Renal cortex interstitium (tissue), 11 donors: ENCODE measurements around the gene ZNF273. TPM values are rescaled to one million over a fixed set of nuclear protein-coding genes. Genes with fewer than 3 reads are reported as not detected.
"Not testable (repeated sequence)": the region's sequence is repeated elsewhere in the genome, so short reads cannot be mapped to it uniquely, and the experiment has no call there.

Source experiments
- DNase-seq, 11 donors: peaks; one replicate each; pipeline ENCODE4 v3.0.0-alpha.2; 2013; ENCODE audit warnings: low read depth in 9 of 11, low spot score in 4 of 11; ENCODE audit errors: extremely low read depth in 1 of 11
- polyA plus RNA-seq, 3 donors: library from polyadenylated mRNA; unstranded; fragments of 120-200 nt; gene quantifications; one replicate each; pipeline ENCODE4 v1.2.1, GENCODE V29; 2013; ENCODE audit not compliant: insufficient read length in 3 of 3

ZNF273 gene
- polyA plus RNA-seq, 3 donors: 9.3 to 10.9 (median 9.6) TPM

DNA sequence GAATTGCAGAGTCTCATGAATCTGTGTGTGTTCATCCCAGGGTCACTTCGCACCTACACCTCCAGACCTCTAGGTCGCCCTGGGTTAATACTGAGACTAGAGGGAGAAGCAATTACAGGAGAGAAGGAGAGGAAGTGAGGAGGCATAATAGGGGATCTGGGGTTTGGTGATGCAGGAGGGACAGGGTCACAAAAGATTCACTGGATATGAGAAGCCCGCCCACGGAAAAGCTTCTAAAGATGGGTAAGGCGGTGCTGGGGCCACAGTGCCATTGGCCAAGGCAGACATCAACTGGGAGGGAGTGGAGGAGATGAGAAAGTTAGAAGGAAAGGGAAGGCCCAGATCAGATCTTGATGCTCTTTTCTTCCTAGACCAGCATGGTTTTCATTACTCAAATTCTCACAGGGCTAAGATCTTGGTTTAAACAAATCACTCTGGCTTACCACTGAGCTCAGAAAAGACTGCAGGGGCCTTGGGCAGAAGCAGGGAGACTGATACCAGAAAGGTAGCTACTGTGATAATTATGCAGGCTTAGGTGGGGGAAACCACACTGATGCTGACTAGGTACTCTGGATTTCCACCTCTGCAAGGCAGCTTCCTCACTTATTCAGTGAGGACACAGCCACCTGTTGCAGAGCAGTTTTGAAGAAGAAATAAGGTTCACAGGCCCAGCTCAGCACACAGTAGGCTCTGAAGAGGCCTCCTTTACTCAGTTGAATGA, 17.4 kb upstream of the ZNF273 start:
- no peak for DNase-seq

GRCh38 chr7:64886956-64887545, 16.0 kb upstream of the ZNF273 start:
- DNase-seq: no peak

GRCh38 chr7:64887756-64888508, 15.1 kb upstream of the ZNF273 start:
- DNase-seq: peak in 1 of 11 donors; percentile 35

GRCh38 chr7:64888561-64888900, 14.5 kb upstream of the ZNF273 start:
- no peak for DNase-seq

- DNase-seq: no peak
These were observed 14.0 kb upstream of the ZNF273 start for GRCh38 chr7:64888901-64889685.

GRCh38 chr7:64889686-64890162, 13.3 kb upstream of the ZNF273 start:
- DNase-seq: no peak

DNA sequence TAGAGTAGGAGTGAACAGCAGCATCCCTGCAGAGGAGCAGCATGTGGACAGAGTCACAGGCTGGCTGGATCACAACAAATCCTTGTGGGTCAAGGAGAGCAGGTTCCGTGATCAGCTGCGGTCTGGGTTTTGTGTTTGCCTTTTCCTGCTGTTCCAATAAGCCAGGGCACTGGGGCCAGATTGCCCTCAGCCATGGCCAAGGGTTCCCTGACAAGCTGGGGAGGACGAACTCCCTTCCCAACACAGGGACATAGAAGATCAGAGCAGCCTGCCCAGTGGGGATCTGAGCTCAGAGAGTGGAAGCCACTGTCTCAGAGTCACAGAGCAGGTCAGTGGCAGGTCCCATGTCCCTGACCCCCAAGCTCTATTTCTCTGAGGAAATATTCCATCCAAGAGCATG, 12.8 kb upstream of the ZNF273 start:
- DNase-seq: not testable (repeated sequence)

- DNase-seq: no peak
These were observed 12.2 kb upstream of the ZNF273 start for GRCh38 chr7:64890761-64891362.

DNA sequence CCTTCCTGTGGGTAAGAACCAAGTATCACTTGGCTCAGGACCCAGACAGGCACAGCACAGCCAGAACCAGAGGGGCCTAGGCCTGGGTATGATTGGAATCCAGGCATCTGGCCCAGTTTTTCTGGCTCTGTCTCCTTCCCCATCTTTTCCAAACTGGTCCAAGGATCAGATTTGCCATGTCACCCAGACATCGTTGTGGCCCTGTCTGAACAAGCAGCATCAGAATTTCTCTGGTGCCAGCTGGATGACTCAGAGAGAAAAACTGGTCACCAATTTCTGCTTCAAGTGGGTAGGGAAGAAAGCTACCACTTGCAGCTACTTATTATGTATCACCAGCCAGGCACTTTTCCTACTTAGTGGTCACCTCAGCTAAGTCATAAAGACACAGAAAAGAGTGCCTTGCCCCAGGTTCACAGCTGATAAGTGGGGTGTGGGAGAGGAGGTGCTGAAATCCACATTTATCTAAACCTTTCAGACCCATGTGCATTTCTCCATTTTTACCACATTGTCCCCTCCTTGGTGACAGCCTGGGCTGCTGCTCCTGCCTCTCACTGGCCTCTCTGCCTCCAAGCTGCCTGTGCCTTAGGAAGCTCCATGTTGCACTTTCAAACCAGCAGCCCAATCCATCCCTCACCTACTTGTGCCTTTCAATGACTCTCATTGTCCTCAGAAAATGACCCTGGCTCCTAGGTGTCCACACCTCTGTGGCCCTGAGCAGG, 11.6 kb upstream of the ZNF273 start:
- DNase-seq: not testable (repeated sequence)

GRCh38 chr7:64892116-64892515, 11.0 kb upstream of the ZNF273 start:
- DNase-seq: no peak

DNA sequence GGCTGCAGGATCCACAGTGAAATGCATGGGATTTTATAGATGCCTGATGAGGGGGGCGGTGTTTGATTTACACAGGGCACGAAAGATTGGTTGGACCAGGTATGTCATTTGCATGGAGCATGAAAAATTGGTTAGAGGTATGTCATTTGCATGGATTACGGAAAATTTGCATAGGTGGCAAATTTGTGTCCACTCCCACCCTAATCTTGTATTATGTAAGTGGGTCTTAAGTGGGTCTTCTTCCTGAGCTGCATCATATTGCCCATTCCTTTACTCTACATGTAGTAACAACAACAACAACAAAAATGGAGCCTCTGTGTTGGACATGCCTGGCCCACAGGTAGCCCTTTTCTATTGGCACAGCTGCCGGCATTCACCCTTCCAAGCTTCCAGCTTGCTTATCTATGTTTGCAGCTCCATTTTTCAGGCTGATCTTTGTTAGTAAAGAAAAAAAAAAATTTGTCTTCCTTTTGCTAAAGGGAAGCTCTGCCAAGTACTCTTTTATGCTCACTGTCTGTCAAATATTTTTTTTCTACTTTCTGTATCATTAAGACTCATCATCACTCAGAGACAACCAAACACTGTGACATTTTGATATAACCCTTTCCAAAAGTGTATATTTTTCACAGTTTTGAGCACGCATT, 10.3 kb upstream of the ZNF273 start:
- DNase-seq: no peak

- no peak for DNase-seq
These were observed 9.7 kb upstream of the ZNF273 start for GRCh38 chr7:64893401-64893800.

DNA sequence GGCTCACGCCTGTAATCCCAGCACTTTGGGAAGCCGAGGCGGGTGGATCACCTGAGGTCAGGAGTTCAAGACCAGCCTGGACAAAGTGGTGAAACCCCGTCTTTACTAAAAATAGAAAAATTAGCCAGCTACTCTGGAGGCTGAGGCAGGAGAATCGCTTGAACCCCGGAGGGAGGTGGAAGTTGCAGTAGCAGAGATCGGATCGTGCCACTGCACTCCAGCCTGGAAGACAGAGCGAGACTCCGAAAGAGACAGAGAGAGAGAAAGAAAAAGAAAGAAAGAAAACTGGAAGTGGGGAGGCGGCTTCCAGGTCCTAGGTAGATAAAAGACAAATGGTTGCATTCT, 640 bp upstream of the ZNF273 start:
- not testable (repeated sequence) for DNase-seq

GRCh38 chr7:64904008-64904407, 935 bp downstream of the ZNF273 start:
- no peak for DNase-seq

GRCh38 chr7:64905133-64905532, 2.1 kb downstream of the ZNF273 start:
- DNase-seq: no peak

GRCh38 chr7:64905547-64905946, 2.5 kb downstream of the ZNF273 start:
- DNase-seq: no peak

GRCh38 chr7:64907641-64908326, 4.7 kb downstream of the ZNF273 start:
- no peak for DNase-seq

DNA sequence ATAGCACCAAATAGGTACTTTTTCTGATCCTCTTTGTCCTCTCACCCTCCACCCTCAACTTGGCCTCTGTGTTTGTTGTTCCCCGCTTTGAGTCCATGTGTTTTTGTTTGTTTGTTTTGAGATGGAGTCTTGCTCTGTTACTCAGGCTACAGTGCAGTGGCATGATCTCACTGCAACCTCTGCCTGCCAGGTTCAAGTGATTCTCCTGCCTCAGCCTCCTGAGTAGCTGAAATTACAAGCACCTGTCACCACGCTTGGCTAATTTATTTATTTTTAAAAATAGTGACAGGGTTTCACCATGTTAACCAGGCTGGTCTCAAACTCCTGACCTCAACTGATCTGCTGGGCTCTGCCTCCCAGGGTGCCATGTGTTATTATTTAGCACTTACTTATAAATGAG, 5.3 kb downstream of the ZNF273 start:
- DNase-seq: no peak
